Calu3 (cell line): ENCODE results near the gene SP9. TPM values are rescaled to one million over a fixed set of nuclear protein-coding genes. Genes with fewer than 3 reads are reported as not detected.

Experiments
- Bru-seq: library from RNA; stranded (reverse); fragments of 400-500 nt; gene quantifications from one replicate; lab custom pipeline; 2021; lab: Mats Ljungman, UMichigan
- BruChase-seq, 2 experiments: library from RNA; stranded (reverse); fragments of 400-500 nt; gene quantifications; one replicate each; lab custom pipeline; 2021; lab: Mats Ljungman, UMichigan
- BruUV-seq: library from RNA; stranded (reverse); fragments of 400-500 nt; replicated peaks from 2 replicates; lab custom pipeline; 2021; lab: Mats Ljungman, UMichigan
- CTCF ChIA-PET: fragments of 300-600 bp; sonication (Branson Sonifier 250); formaldehyde crosslinking; loops from one replicate; lab custom pipeline; 2022; ENCODE audit warnings: antibody characterized with exemption; lab: Charles Lee
- DNase-seq: peaks from one replicate; pipeline ENCODE4 v3.0.0; 2022
- H3K27ac Mint-ChIP-seq: one replicate; pipeline ENCODE4 v1.8.0; 2022; ENCODE audit warnings: mixed read lengths; ENCODE audit not compliant: unreplicated experiment
- H3K27me3 Mint-ChIP-seq: one replicate; pipeline ENCODE4 v1.8.0; 2022; ENCODE audit warnings: mixed read lengths; ENCODE audit not compliant: unreplicated experiment
- H3K36me3 Mint-ChIP-seq: one replicate; pipeline ENCODE4 v1.8.0; 2022; ENCODE audit warnings: mild to moderate bottlenecking, moderate library complexity, mixed read lengths; ENCODE audit not compliant: insufficient read depth, unreplicated experiment
- H3K4me1 Mint-ChIP-seq: one replicate; pipeline ENCODE4 v1.8.0; 2022; ENCODE audit warnings: mild to moderate bottlenecking, low read depth, mixed read lengths; ENCODE audit not compliant: unreplicated experiment
- H3K4me3 Mint-ChIP-seq: one replicate; pipeline ENCODE4 v1.8.0; 2022; ENCODE audit warnings: mild to moderate bottlenecking, low read depth, moderate library complexity, mixed read lengths; ENCODE audit not compliant: unreplicated experiment
- H3K9me3 Mint-ChIP-seq: one replicate; pipeline ENCODE4 v1.8.0; 2022; ENCODE audit warnings: low read depth, mixed read lengths; ENCODE audit not compliant: unreplicated experiment
- CTCF ChIP-seq: fragments of 200-600 bp; IDR thresholded peaks from one replicate; pipeline ENCODE4 v1.8.0; 2022; ENCODE audit warnings: antibody characterized with exemption; ENCODE audit not compliant: unreplicated experiment
- intact Hi-C: fragments of 100-400 bp; cut with micrococcal nuclease; formaldehyde crosslinking; loops from one replicate; pipeline ENCODE4 v1.10.0; 2022; ENCODE audit not compliant: unreplicated experiment
- long read RNA-seq: library from polyadenylated mRNA; stranded (forward); transcript quantifications from one replicate; pipeline ENCODE4 v2.0.0, GENCODE V29; 2022
- total RNA-seq: library from RNA; stranded (reverse); gene quantifications from 2 replicates; pipeline ENCODE4 v1.2.3, GENCODE V29; 2022

The SP9 gene
- total RNA-seq: not detected in 2 replicates
- Bru-seq, nascent RNA: not detected
- not detected for BruChase-seq, experiment 1, labeled RNA remaining after a 6-hour chase
- not detected for BruChase-seq, experiment 2, labeled RNA remaining after a 2-hour chase
- long read RNA-seq: 0 reads

- H3K27ac Mint-ChIP-seq: no peak within 1 kb of the TSS
These were observed at the start of gene SP9 for GRCh38 chr2:174334781-174335251. Gene SP9 (plus strand): TSS chr2:174334954. CDS start chr2:174335093, 139 bp downstream.

GRCh38 chr2:174286172-174286571, 48.6 kb upstream of the SP9 start:
- H3K27ac Mint-ChIP-seq: no peak overlapping the region
- no TSS peak for BruUV-seq
- intact Hi-C loops: no loop called here
- DNase-seq: no peak
- peaks cover 6% of the 10 kb centered on the region for H3K4me1 Mint-ChIP-seq
- H3K4me3 Mint-ChIP-seq: no peak overlapping the region
- H3K9me3 Mint-ChIP-seq: no peaks in the 10 kb centered on the region
- TF ChIP-seq CTCF: no peak
- CTCF ChIA-PET: no interaction called here
- H3K27me3 Mint-ChIP-seq: peaks cover 68% of the 10 kb centered on the region
- H3K36me3 Mint-ChIP-seq: no peaks in the 10 kb centered on the region

More at GRCh38 chr2:174334781-174335251, at the start of gene SP9:
- Mint-ChIP-seq H3K9me3 (no peaks in the 10 kb centered on the region), H3K4me3 (peak within 1 kb of the TSS; percentile 77), H3K27me3 (peaks cover 100% of the 10 kb centered on the region), H3K36me3 (peaks cover 10% of the 10 kb centered on the region), H3K4me1 (peaks cover 36% of the 10 kb centered on the region)
- TF ChIP-seq CTCF: no peak
- DNase-seq: peak; percentile 54
- no TSS peak for BruUV-seq
- CTCF ChIA-PET: interaction anchor here (0.5 to 0.6 kb wide), 2 partner anchors 29 to 1339 kb away, joined by 3 read pairs; no protein-coding TSS in a partner anchor
- intact Hi-C loops: no loop called here

- no peak for DNase-seq
- no peak overlapping the region for H3K27ac Mint-ChIP-seq
- H3K4me1 Mint-ChIP-seq: peaks cover 6% of the 10 kb centered on the region
- BruUV-seq: no TSS peak
- H3K36me3 Mint-ChIP-seq: no peaks in the 10 kb centered on the region
- no peak overlapping the region for H3K4me3 Mint-ChIP-seq
- intact Hi-C loops: no loop called here
- H3K9me3 Mint-ChIP-seq: no peaks in the 10 kb centered on the region
- no peak for TF ChIP-seq CTCF
- peaks cover 26% of the 10 kb centered on the region for H3K27me3 Mint-ChIP-seq
- CTCF ChIA-PET: no interaction called here
These were observed 41.8 kb upstream of the SP9 start for GRCh38 chr2:174292908-174293307.

GRCh38 chr2:174300114-174300513, 34.6 kb upstream of the SP9 start:
- no TSS peak for BruUV-seq
- Mint-ChIP-seq H3K4me3 (no peak overlapping the region), H3K36me3 (no peaks in the 10 kb centered on the region), H3K27me3 (peaks cover 21% of the 10 kb centered on the region), H3K27ac (no peak overlapping the region), H3K9me3 (no peaks in the 10 kb centered on the region), H3K4me1 (no peaks in the 10 kb centered on the region)
- CTCF ChIA-PET: no interaction called here
- TF ChIP-seq CTCF: no peak
- intact Hi-C loops: no loop called here
- no peak for DNase-seq
